ENCODE measurements around the gene SLC17A1. TPM values are rescaled to one million over a fixed set of nuclear protein-coding genes. Genes with fewer than 3 reads are reported as not detected.
A peak's percentile ranks its signal among the peaks of the same experiment; 100 is the strongest.
"Not testable (repeated sequence)": the region's sequence is repeated elsewhere in the genome, so short reads cannot be mapped to it uniquely, and the experiment has no call there.

Gene SLC17A1
- total RNA-seq, 1 experiment from 2014 or later: not detected

GRCh38 chr6:25755483-25755882 is 76.4 kb downstream of the SLC17A1 start:
- DNase-seq: no peak
- no peaks in the 10 kb centered on the region for H3K27me3 ChIP-seq (ENCODE audit: control insufficient read depth, insufficient read depth, low read length)
- H3K36me3 ChIP-seq (replicated peaks; ENCODE audit: control insufficient read depth, insufficient read depth, low read length): no peaks in the 10 kb centered on the region
- H3K4me3 ChIP-seq (ENCODE audit: insufficient read depth, low read depth, low read length): no peak overlapping the region

GRCh38 chr6:25754535-25754934 is 77.3 kb downstream of the SLC17A1 start, which contains the start of gene SLC17A4:
Gene SLC17A4 (plus strand): TSS chr6:25754742. CDS start chr6:25761963, 7,221 bp downstream.
- no peak within 1 kb of the TSS for H3K4me3 ChIP-seq (ENCODE audit: insufficient read depth, low read depth, low read length)
- DNase-seq: no peak
- no peaks in the 10 kb centered on the region for H3K36me3 ChIP-seq (replicated peaks; ENCODE audit: control insufficient read depth, insufficient read depth, low read length)
- no peaks in the 10 kb centered on the region for H3K27me3 ChIP-seq (ENCODE audit: control insufficient read depth, insufficient read depth, low read length)

DNA sequence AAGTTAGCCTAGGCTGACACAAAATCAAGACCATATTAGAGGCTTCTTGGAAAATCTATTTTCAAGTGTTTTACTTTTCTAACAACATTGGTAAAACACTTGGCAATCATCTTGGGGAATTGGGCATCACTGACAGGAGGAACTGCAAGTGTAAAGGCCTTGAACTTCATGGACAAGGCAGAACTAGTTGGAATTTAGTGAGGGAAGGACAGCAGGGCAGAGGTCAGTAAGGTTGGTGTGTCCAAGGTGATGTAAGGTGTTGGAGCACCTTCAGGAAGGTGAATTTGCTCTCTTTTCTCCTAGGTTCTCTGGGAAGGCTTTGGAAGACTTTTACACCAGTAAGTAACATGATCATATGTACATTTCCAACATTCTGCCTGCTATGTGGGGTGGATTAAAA is 78.8 kb downstream of the SLC17A1 start:
- Histone ChIP-seq H3K4me3 (ENCODE audit: insufficient read depth, low read depth, low read length) (no peak overlapping the region), H3K36me3 (replicated peaks; ENCODE audit: control insufficient read depth, insufficient read depth, low read length) (no peaks in the 10 kb centered on the region), H3K27me3 (ENCODE audit: control insufficient read depth, insufficient read depth, low read length) (no peaks in the 10 kb centered on the region)
- DNase-seq: no peak

DNA sequence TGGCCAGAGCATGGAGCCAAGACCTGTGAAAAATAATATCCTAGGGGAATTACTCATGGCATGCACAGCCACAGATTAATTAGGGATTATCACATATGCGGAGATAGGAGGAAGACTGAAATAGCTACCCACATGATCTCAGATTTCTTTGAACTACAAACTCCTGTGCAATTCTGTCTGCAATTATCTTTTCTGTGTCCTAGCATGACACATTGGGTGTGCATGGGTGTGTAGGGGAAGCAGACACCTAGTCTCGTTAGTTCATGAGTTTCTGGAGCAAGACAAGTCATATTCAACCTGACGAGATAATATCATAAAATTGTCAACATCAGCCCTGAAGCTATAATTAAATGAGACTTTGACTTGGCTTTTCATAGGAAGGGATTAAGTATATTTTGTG is 80.9 kb downstream of the SLC17A1 start:
- no peak for DNase-seq
- Histone ChIP-seq H3K36me3 (replicated peaks; ENCODE audit: control insufficient read depth, insufficient read depth, low read length) (no peaks in the 10 kb centered on the region), H3K27me3 (ENCODE audit: control insufficient read depth, insufficient read depth, low read length) (no peaks in the 10 kb centered on the region), H3K4me3 (ENCODE audit: insufficient read depth, low read depth, low read length) (no peak overlapping the region)

- Histone ChIP-seq H3K4me3 (ENCODE audit: insufficient read depth, low read depth, low read length) (no peak overlapping the region), H3K27me3 (ENCODE audit: control insufficient read depth, insufficient read depth, low read length) (no peaks in the 10 kb centered on the region), H3K36me3 (replicated peaks; ENCODE audit: control insufficient read depth, insufficient read depth, low read length) (no peaks in the 10 kb centered on the region)
- DNase-seq: no peak
Observed at GRCh38 chr6:25749837-25750236, 82.0 kb downstream of the SLC17A1 start.

DNA sequence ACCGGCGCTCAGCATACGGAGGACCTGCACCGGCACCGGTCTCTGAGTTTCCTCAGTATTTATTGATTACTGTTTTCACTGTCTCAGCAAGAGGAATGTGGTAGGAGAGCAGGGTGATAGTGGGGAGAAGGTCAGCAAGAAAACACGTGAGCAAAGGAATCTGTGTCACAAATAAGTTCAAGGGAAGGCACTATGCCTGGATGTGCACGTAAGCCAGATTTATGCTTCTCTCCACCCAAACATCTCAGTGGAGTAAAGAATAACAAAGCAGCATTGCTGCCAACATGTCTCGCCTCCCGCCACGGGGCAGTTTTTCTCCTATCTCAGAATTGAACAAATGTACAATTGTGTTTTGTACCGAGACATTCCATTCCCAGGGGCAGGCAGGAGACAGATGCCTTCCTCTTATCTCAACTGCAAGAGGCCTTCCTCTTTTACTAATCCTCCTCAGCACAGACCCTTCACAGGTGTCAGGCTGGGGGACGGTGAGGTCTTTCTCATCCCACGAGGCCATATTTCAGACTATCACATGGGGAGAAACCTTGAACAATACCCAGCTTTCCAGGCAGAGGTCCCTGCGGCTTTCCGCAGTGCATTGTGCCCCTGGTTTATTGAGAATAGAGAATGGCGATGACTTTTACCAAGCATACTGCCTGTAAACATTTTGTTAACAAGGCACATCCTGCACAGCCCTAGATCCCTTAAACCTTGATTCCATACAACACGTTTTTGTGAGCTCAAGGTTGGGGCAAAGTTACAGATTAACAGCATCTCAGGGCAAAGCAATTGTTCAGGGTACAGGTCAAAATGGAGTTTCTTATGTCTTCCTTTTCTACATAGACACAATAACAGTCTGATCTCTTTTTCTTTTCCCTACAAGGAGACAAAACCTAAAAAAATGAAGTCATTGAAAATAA is 83.0 kb downstream of the SLC17A1 start:
- not testable (repeated sequence) for H3K4me3 ChIP-seq (ENCODE audit: insufficient read depth, low read depth, low read length); DNase-seq; H3K27me3 ChIP-seq (ENCODE audit: control insufficient read depth, insufficient read depth, low read length); H3K36me3 ChIP-seq (replicated peaks; ENCODE audit: control insufficient read depth, insufficient read depth, low read length)

DNA sequence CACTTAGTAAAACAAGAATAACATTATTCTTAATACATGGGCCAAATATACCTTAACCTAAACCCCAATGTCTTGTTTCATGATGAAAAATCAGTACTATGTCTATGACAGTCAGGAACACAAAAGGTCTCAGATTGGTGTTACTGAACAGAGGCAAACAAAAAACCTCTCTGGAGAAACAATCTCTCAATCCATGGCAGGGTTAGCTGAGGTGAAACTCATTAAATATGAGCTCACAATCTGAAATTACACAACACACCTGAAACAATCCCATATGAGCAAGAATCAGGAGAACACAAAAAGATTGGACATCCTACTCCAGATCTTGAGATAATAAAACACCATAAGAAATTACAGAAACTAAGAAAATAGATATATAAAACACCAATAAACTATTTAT is 83.8 kb downstream of the SLC17A1 start:
- no peaks in the 10 kb centered on the region for H3K27me3 ChIP-seq (ENCODE audit: control insufficient read depth, insufficient read depth, low read length)
- H3K4me3 ChIP-seq (ENCODE audit: insufficient read depth, low read depth, low read length): no peak overlapping the region
- no peaks in the 10 kb centered on the region for H3K36me3 ChIP-seq (replicated peaks; ENCODE audit: control insufficient read depth, insufficient read depth, low read length)
- no peak for DNase-seq

GRCh38 chr6:25747477-25747876 is 84.4 kb downstream of the SLC17A1 start:
- no peak for DNase-seq
- Histone ChIP-seq H3K27me3 (ENCODE audit: control insufficient read depth, insufficient read depth, low read length) (no peaks in the 10 kb centered on the region), H3K4me3 (ENCODE audit: insufficient read depth, low read depth, low read length) (no peak overlapping the region), H3K36me3 (replicated peaks; ENCODE audit: control insufficient read depth, insufficient read depth, low read length) (no peaks in the 10 kb centered on the region)

DNA sequence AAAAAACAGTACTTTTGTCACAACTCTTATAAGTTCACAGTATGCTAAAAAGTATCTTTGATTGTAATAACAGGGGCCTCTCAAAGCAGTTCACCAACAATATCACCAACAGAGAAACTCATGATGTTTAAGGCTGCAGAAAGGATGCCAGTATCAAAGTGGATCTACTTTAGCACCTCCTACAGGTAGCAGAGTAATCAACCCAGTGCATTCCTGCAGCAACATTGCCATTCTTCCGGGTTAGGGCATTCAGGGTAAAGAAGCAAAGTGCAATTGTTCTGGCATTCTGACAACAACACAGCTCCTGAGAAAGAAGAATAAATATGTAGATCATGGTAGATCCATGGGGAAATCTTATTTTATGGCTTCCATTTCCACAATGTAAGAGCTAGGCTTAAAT is 84.9 kb downstream of the SLC17A1 start:
- DNase-seq: peak; percentile 22
- H3K4me3 ChIP-seq (ENCODE audit: insufficient read depth, low read depth, low read length): no peak overlapping the region
- H3K27me3 ChIP-seq (ENCODE audit: control insufficient read depth, insufficient read depth, low read length): no peaks in the 10 kb centered on the region
- H3K36me3 ChIP-seq (replicated peaks; ENCODE audit: control insufficient read depth, insufficient read depth, low read length): no peaks in the 10 kb centered on the region

GRCh38 chr6:25745836-25746235 is 86.0 kb downstream of the SLC17A1 start:
- no peak for DNase-seq
- H3K4me3 ChIP-seq (ENCODE audit: insufficient read depth, low read depth, low read length): no peak overlapping the region
- no peaks in the 10 kb centered on the region for H3K27me3 ChIP-seq (ENCODE audit: control insufficient read depth, insufficient read depth, low read length)
- no peaks in the 10 kb centered on the region for H3K36me3 ChIP-seq (replicated peaks; ENCODE audit: control insufficient read depth, insufficient read depth, low read length)

GRCh38 chr6:25743868-25744267 is 88.0 kb downstream of the SLC17A1 start:
- no peak overlapping the region for H3K4me3 ChIP-seq (ENCODE audit: insufficient read depth, low read depth, low read length)
- H3K27me3 ChIP-seq (ENCODE audit: control insufficient read depth, insufficient read depth, low read length): no peaks in the 10 kb centered on the region
- no peak for DNase-seq
- no peaks in the 10 kb centered on the region for H3K36me3 ChIP-seq (replicated peaks; ENCODE audit: control insufficient read depth, insufficient read depth, low read length)

DNA sequence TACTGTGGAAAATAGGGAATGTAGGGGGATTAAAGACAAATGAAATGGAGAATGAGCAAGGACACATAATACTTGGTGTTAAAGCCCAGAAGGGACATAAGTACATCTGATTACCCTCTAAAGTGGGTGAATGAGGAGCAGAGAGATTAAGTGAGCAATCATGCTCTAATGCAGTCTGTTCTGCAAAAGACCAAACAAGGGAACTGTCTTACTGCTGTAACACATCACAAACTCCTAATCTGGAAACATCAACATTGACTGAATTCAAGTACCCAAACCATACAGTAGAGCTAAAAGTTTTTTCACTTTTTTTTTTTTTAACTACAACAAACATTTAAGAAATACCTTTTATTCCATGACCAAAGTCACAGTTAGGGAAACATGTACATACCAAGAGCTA is 96.6 kb downstream of the SLC17A1 start:
- Histone ChIP-seq H3K36me3 (replicated peaks; ENCODE audit: control insufficient read depth, insufficient read depth, low read length) (no peaks in the 10 kb centered on the region), H3K27me3 (ENCODE audit: control insufficient read depth, insufficient read depth, low read length) (no peaks in the 10 kb centered on the region), H3K4me3 (ENCODE audit: insufficient read depth, low read depth, low read length) (no peak overlapping the region)
- no peak for DNase-seq

Other genes with a start within 250 kb of the SLC17A1 start
- gene SCGN, start 179.8 kb downstream of the SLC17A1 start, total RNA-seq (2014; rRNA removed; shearing (Covaris generic)): not detected in 2 replicates
- not detected in 2 replicates for gene SLC17A4, start 77.3 kb downstream of the SLC17A1 start, total RNA-seq (2014; rRNA removed; shearing (Covaris generic))
- not detected in 2 replicates for gene SLC17A3, start 42.2 kb upstream of the SLC17A1 start, total RNA-seq (2014; rRNA removed; shearing (Covaris generic))
- not detected in 2 replicates for gene SLC17A2, start 98.6 kb upstream of the SLC17A1 start, total RNA-seq (2014; rRNA removed; shearing (Covaris generic))
- gene TRIM38, start 130.8 kb upstream of the SLC17A1 start, total RNA-seq (2014; rRNA removed; shearing (Covaris generic)): 1.0 and 2.3 TPM in 2 replicates